Measurements from ENCODE around the gene HS3ST3A1.
"Not testable (repeated sequence)": the region's sequence is repeated elsewhere in the genome, so short reads cannot be mapped to it uniquely, and the experiment has no call there.

The HS3ST3A1 gene

DNA sequence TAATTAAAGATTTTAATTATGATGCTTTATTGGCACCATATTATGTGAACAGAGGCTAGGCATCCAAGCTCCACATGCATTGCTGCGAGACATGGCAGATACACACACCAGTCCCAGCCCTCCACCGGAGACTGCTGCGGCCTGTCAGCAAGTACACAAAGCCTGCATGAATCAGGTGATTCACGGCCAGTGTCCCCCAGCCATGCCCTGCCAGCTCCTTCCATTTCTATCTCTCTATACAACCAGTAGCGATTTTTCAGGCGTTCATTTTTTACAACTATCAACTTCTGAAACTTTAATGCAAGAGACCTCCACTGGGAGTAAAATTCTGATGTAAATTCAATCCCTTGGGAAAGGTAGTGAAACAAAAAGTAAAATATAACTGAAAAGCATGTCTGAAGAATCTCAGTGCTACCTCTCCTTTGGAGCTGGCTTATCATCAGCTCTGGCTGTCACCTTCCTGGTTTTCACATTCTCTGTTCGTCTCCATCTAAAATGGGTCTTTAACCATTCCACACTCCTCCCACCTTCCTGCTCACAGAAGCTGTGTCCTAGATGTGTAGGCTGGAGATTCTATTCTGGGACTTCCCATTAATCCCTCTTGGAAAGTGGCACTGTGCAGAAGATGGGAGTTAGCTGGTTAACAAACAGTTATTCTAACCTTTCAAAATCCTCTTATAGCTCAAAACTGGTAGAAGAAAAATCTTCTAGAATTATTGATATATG is 32.2 kb downstream of the HS3ST3A1 start:
- no peak for DNase-seq

GRCh38 chr17:13568582-13569397 is 32.9 kb downstream of the HS3ST3A1 start:
- DNase-seq, result no peak

GRCh38 chr17:13563866-13564265 is 37.9 kb downstream of the HS3ST3A1 start:
- no peak for DNase-seq

DNA sequence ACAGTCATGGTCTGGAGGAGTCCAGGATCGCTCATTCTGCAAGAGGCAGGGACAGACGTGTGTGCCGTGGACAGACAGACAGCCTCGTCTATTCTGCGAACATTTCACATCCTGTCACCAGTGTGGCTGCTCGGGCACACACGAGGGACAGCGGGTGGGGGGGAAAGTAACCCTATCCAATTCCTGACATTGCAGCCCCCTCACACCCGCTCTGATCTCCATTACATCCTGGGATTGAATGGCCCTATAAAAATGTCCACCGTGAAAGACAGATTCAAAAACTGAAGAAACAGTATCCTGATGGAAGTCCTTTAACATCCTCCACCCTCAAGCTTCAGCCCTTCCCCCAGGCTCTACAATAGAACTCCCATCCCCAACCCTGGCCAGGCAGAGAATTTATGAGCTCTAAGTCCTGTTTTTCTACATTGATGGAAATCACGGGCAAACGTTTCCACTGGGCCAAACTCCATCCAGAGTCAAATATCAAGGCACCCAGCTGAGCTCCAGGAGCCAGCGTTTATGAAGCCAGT is 39.4 kb downstream of the HS3ST3A1 start:
- DNase-seq, result no peak

DNA sequence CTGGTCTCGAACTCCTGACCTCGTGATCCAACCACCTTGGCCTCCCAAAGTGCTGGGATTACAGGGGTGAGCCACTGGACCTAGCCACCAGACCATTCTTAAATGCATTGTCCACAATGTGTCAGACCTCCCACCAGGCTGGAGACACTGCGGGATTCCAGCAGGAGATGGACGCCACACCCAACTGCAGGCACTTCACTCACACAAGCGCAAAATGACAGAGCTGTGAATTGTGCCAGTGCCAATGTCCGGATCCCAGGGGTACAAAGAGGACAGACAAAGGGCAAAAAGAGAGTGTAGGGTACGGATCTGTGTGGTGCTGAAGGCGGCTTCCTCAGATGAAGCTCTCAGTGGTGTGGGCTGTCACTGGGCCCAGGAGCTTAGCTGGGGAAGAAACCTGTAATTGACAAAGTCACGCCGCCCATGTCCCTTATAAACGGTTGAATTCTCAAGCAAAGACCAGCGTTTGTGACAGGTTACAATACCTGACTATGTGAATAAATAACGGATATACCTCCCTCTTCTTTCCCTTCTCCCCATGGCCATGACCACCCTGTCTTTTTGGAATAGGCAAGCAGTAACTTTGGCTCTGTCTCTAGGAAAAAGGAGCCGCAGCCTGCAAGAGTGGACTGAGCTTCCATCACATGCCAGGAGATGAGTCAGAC is 40.0 kb downstream of the HS3ST3A1 start:
- DNase-seq, result no peak

GRCh38 chr17:13560935-13561334 is 40.8 kb downstream of the HS3ST3A1 start:
- no peak for DNase-seq

DNA sequence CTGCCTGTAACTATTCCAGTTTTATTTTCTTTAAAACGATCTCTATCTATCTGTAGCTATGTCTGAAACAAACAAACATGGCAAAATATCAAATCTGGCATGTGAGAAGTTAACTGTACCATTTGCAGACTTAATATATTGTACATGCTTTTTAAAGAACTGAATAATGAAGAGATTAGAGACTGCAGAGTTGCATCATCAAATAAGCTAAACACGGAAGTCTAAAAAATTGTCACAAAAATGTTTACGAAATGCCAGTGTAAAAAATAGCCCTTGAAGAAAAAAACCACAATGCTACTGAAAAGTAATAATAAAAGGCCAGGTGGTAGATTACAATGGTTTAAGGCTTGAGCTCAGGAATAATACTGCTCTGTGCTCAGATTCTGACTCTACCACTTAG is 43.1 kb downstream of the HS3ST3A1 start:
- DNase-seq, result no peak

- no peak for DNase-seq
Observed at GRCh38 chr17:13557077-13557476, 44.7 kb downstream of the HS3ST3A1 start.

DNA sequence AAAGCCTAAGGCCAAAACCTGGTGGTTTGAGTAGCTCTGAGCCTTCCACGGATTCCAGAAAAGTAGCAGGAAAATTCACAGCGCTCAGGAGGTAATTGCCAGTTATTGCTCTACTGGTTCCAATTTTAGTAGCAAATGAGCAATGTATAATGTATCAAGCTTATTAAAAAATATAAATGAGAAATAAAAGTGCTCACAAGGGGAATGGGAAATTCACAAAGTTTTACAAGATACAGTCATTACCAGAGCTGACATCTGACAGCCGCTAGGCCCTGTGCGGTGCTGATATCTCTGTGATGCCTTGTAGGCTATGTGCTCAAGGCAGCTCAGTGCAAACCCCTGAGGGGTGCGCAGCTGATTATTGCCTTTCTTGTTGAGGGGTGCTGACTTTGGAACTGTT is 47.5 kb downstream of the HS3ST3A1 start:
- no peak for DNase-seq

DNA sequence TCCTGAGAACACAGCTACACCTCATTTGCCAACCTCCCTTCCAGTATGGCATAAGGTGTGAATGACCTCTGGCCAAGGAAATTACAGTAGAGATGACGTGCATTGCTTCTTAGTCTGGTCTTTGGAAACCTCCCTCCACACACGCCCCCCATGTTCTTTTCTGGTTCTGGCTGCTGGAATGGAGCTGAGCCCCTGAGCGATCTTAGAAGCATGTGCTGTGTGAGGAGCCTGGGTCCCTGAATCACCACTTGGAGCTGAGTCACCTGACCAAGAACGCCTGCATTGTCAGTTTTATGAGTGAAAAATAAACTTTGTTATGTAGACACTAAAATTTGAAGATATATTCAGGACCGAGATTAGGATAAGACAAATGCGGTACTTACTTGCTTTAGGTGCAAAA is 51.4 kb downstream of the HS3ST3A1 start:
- DNase-seq, result no peak

- DNase-seq, result not testable (repeated sequence)
Observed at GRCh38 chr17:13548576-13548975, 53.2 kb downstream of the HS3ST3A1 start.

DNA sequence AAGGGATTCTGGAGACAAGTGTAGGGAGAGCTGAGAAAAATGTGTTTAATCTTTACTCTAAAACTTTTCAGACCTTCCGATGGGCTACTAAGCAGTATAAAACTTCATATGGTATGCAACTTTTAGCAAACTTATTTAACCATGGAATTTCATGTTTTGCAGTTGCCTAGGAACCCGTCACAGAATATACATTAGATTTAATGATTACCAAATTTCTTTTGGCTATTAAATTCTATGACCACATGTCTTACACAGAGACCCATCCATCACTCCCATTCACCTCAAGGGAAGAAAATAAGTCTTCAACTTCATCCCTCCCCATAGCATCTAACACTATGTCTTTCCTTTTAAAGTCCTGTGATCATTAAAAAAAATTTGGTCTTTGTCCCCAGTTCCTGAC is 54.9 kb downstream of the HS3ST3A1 start:
- DNase-seq, result no peak

- no peak for DNase-seq
Observed at GRCh38 chr17:13545941-13546340, 55.8 kb downstream of the HS3ST3A1 start.

DNA sequence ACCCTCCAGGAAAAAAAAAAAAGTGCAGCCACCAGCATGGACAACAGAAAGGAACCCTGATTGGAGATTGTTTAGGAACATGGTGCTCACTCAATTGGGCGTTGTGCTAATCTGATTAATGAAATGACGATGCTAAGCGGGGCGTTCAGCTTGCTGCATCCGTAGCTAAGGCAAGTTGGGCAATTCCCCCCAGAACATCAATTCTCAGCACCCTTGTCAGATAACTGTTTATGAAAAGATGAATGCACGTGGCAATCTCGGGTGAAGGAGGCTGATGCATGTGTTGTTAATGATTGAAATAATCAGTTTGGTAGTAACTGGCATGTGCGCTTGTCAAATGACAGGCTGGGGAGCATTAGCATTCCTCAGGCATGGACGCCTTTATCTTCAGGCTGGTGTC is 57.0 kb downstream of the HS3ST3A1 start:
- DNase-seq, result no peak

- DNase-seq, result no peak
Observed at GRCh38 chr17:13544292-13544691, 57.4 kb downstream of the HS3ST3A1 start.

- DNase-seq, result no peak
Observed at GRCh38 chr17:13542636-13543035, 59.1 kb downstream of the HS3ST3A1 start.

DNA sequence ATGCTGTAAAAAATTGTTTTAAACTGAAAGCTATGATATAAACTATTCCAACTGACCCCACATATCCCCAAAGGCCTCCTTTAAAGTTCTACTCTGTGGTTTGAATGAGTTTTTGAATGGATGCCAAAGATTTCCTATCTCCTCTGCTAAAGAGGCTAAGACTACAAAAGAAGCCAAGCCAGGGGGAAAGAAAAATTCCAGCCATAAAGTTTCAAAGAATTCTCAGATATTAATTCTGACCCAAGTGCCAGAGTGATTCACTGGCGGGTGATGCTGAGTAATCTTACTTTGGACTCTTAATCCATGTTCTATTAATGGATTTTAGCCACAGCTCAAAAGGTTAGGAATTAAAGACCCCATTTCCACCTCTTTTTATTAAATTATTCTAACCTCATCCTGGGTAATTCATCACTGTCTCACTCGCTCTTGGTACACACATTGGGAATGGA is 60.7 kb downstream of the HS3ST3A1 start:
- DNase-seq, result no peak

- DNase-seq, result no peak
Observed at GRCh38 chr17:13540546-13540945, 61.2 kb downstream of the HS3ST3A1 start.

GRCh38 chr17:13539421-13539820 is 62.3 kb downstream of the HS3ST3A1 start:
- no peak for DNase-seq

DNA sequence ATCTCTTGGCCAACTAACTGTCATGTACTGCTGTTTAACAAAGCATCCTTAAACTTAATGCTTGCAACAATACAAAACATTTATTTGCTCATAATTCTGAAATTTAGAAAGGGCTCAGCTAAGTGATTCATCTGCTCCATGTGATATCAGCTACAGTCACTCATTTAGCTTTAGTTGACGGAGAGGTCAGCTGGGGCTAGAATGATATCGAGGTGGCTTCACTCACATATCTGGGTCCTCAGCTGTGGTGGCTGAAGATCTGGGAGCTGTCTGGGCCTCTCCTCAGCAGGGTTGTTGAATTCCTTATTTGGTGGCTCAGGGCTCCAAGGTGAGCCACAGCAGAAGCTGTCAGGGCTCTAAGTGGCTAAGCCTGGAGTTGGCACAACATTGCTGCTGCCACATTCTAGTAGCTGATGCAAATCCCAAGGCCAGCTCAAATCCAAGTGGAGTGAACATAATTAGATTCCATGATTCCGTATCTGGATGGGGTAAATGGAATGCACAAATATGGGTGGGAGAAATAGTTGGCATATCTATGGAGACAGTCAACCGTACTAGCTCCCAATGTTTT is 62.8 kb downstream of the HS3ST3A1 start:
- DNase-seq, result no peak

DNA sequence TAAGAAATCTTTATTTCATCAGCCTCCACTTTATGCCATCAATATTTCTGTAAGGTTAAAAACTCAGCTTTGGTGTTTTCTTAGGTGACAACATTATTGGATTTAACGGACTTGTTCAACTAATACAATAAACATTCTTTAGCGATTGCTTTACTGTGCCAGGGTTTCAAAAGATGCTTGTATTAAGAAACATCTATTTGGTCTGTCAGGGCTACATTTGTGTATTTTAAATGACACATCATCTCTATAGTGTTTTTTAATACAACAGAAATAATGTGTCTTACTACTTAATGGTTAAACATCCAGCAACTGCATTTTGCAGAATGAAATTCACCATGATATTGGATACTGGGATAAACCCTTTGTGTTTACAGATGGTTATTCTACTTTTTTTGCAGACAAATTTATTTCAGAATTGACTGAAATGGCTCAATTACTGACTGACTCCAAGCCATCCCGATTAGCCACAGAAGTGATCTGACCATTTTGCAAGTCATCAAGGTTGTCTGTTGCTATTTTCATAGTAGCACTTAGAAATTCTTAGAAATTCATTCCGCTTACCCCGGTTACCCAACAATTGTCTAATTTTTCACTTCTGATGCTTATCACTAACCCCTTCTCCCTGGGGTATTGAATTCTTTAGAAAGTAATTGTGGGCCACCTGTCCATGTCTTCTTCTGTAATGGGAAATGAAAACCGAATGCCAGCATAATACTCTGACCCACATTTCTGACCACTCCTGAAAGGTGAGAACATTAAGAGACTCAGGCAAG is 63.7 kb downstream of the HS3ST3A1 start:
- DNase-seq, result no peak

DNA sequence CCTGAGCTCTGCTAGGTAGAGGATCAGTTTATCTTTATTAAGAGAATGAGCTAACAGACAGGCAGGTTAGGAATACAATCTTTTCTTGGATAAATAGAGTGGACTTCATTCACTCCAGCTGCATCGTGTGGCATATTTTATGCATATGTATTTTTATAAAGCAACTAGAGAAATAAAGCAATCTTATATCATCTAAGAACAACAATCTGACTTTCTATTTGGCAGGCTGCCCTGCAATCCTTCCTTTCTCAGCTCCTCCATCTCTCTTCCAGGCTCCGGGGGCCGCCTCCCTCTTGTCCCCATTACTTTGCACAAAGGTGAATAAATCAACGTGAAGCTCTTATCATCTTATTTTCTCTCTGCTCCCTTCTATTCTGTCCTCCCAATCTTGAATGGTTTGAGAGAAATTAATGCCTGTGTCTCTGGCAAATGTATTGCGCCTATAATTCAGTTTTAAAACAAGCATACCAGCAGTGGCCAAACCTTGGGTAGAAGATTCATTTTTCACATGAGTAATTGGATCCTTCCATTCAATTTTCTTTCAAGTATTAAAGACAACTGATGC is 64.5 kb downstream of the HS3ST3A1 start:
- DNase-seq, result no peak

Data from NCI-H2081 treated with DMSO at 0.1 percent for 48 hours (cell line).